Epidermal melanocyte (primary cell): ENCODE measurements around the gene SEC14L1.
"Not testable (repeated sequence)": the region's sequence is repeated elsewhere in the genome, so short reads cannot be mapped to it uniquely, and the experiment has no call there.

Experiments used
- DNase-seq: peaks from one replicate; pipeline ENCODE4 v3.0.0; 2011; ENCODE audit warnings: low spot score; ENCODE audit not compliant: insufficient read length

The SEC14L1 gene

DNA sequence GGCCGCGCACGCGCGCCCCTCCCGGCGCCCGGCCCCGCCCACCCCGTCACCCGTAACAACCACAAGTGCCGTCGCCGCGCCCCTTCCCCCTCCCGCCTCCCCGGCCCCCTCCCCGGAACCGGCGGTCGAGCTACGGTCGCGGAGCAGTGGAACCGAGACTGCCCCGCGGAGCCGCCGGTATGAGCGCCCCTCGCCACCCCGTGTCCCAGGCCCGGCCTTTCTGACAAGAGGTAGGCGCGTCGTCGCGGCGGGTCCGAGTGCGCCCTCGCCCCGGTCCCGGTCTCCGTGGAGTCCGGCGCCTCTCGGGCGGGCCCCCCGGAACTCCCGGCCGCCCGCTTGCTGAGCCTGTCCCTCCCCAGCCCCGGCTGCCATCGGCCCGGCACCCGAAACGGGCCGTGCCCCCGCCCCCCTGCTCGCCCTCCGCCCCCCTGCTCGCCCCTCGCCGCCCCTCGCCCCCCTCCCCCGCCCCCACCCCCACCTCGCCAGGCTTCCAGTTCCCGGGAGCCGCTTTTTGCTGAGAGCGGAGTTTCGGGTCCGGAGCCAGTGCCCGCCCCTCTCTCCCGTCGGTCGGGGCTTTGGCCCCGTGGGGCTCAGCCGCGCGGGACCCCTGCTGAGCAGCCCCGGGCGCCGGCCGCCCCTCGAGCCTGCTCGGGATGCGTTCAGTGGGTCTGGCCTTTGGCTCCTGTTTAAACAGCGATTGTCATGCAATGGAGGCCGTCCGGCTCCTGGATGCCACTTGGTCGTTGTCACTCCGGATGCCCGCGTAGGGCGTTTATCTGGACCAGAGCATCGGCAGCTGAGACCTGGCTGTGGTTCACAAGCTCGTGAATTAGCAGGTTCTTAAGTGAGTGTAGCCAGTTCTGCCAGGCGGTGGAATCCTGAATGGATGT is at the start of gene SEC14L1:
Gene SEC14L1 (plus strand): TSS at position 92 of the 890 bp plus-strand sequence. CDS start 2,628 bp downstream, outside the sequence.
- DNase-seq: no peak

DNA sequence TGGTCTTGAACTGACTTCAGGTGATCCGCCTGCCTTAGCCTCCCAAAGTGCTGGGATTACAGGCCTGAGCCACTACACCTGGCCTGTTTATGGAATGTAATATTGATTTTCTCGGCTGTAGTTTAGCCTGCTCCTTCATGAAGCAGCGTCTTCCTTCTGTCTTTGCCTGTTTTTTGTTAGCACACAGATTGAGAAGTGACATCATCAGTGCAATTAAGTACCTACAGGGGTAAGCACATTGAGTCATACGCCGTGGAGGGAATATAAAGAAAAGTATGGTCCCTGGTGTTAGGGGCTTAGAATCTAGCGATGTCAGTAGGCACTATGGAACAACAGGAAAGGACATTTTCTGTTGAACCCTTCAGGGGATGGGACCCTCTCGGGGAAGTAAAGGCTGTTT is 48.7 kb upstream of the SEC14L1 start:
- DNase-seq: no peak

DNA sequence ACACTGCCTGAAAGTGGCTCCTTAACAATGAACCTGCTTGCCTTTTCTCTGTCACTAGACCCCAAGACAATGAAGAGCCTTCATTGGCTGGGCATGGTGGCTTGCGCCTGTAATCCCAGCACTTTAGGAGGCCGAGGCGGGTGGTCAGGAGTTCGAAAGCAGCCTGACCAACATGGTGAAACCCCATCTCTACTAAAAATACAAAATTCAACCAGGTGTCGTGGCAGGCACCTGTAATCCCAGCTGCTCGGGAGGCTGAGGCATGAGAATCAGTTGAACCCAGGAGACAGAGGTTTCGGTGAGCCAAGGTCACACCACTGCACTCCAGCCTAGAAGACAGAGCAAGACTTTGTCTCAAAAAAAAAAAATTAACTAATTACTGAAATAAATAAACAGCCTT is 45.3 kb upstream of the SEC14L1 start:
- no peak for DNase-seq

DNA sequence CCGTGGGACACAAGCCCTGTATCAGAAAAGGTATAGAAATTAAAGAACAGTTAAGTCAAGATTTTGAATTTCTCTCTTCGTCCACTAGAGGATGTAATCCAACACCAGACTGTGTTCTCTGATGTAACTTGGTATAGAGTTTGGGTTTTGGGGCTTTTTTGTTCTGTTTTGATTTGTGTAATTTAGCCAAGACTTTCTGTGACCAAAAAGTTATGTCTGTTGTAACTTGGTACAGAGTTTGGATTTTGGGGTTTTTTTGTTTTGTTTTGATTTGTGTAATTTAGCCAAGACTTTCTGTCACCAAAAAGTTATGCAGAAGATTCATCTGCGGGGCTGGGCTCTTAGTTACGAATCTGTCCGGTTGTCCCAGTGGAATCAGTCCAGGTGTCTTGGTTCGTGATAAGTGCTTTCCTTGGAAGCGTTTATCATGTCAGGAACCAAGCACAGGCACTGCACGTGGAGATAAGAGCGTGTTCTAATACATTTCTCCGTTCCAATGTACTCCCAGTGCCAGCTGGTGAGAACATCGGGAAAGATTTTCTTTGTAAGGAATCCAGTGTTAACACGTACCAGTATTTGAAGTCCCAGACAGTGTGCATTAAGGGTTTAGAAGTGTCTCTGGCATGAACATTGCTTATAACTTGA is 44.1 kb upstream of the SEC14L1 start:
- DNase-seq: peak; percentile 44

DNA sequence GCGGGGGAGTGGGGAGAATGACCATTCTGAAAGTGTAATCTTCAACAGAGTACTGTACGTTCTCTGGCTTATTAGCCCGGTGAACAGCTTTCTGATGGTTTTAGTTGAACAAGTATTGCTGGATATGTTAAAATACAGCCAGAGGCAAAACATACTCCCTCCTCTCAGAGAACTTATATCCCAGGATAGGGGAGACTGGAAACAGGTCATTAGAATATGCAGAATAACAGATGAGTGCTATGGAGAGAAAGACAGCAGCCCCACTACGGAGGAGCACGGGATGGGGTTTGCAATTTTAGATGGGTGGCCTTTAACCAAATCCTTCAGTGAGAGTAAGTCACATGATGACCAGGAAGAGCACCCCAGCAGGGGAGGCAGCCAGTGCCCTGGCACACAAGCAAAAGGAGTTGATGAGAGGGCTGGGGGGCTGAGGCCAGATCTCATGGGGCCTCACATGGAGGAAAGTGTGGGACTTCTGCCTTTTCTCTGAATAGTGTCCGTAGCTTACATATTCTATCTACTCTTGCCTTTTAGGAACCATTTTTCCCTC is 43.1 kb upstream of the SEC14L1 start:
- no peak for DNase-seq

DNA sequence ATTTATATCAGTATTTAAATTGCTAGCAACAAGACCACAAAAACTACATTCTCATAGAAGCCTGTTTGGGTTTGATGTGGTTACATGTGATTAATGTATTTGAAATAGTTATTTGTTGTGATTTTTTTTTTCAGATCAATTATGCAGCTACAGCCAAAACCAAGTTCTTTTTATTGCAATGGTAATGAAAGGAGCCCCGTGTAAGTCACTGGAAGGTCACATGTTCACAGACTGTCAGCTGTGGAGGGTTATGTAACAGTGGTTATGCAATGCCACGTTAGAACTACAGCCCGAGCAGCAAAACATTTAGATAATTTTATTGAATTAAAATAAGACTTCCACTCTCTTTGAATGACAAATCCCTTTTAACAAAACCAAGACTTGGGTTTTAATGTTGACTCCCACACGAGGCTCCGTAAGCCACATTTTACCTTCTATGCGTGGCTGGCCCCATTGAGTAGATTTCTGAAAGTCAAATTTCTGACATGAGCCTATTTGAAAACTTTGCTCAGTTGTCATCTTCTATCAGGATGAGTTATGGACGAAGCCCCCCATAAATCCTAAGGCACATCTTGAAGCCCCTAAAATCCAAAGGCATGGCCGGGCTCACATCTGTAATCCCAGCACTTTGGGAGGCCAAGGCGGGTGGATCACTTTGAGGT is 41.8 kb upstream of the SEC14L1 start:
- DNase-seq: peak; percentile 42

DNA sequence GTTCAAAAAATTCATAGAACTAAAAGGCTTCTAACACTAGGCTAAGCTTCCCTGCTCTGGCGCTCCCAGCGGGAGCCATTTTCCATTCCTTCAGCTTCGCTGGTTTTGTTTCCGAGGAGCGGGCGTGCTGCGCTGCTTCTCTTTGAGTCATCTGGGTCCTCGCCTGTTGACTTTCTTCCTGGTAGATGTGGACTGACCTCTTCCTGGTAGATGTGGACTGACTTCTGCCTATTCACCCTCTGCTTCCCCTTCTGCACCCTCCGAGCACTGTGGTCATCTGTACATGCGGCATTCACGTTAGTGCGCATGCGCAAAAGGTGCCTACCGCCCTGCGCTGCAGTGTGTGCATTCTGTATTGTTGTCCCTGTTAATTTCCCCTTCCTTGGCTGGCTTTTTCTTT is 40.8 kb upstream of the SEC14L1 start:
- no peak for DNase-seq

DNA sequence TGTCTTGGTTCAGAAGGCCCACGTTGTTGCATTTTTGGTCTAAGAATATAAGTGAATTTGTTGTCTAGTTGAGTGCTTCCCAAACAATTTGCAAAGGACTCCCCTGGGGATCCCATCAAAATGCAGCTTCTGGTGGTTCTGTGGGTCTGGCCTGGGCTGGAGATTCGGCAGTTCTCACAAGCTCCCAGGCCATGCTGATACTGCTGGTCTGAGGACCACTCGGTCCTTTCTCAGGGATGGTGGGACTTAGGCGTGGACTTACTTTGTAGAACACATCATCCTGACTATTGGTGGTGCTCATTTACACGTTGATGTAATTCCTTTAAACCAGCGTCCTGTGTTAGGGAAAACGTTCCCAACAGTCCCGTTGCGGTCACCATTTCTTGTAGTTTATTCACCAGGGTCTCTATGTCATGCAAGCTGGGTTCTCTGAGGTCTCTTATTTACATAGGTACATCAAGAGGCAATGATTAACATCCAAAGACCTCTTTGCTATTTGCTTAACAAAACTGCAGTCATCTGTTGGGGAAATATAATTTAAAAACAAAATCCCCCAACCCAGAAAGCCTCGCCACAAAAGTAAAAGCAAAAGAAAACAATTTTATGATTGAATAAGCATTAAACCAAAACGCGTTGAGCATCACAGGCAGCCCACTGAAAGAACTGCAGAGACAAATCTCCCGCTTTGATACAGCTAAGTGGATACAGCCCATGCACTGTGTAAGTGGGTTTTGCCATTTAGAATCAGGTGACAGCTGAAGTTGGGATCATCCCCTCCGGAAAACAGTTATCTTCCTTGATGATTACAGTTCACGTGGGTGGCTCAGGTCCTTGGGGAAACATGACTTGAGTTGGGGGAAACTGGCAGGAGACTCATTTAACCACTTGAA is 39.0 kb upstream of the SEC14L1 start:
- DNase-seq: no peak

DNA sequence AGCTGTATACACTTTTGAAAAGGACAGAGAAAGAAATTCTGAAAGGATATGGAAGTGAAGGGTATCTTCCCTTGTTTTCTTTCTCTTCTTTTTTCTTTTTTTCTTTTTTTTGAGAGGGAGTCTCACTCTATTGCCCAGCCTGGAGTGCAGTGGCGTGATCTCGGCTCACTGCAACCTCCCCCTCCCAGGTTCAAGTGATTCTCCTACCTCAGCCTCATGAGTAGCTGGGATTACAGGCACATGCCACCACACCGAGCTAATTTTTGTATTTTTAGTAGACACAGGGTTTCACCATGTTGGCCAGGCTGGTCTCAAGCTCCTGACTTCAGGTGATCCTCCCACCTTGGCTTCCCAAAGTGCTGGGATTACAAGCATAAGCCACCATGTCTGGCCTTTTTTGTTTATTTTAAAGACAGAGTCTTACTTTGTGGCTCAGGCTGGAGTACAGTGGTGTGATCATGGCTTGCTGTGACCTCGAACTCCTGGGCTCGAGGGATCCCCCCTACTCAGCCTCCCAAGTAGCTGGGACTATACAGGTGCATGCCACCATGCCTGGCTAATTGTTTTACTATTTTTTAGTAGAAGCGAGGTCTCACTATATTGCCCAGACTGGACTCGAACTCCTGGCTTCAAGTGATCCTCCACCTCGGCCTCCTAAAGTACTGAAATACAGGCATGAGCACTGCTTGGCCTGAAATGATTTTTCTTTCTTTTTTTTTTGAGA is 38.2 kb upstream of the SEC14L1 start:
- not testable (repeated sequence) for DNase-seq

DNA sequence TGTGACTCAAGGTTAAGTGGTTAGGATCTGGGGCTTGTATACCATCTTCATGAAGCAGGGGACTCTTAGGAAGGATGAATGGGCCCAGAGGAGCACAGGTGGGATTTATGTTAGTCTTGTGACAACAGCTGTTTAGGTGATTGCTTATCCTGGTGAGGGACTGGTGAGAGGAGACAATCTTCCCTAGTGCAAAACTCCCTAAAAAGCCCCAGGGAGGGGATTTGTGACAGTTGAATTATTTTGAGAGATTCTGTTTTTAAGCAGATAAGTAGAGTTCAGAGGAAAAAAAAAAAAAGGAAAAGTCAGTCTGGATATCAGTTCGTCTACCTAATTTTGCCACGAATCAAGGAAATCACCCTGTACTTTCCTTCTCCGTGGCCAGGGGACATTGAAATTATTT is 35.1 kb upstream of the SEC14L1 start:
- no peak for DNase-seq

DNA sequence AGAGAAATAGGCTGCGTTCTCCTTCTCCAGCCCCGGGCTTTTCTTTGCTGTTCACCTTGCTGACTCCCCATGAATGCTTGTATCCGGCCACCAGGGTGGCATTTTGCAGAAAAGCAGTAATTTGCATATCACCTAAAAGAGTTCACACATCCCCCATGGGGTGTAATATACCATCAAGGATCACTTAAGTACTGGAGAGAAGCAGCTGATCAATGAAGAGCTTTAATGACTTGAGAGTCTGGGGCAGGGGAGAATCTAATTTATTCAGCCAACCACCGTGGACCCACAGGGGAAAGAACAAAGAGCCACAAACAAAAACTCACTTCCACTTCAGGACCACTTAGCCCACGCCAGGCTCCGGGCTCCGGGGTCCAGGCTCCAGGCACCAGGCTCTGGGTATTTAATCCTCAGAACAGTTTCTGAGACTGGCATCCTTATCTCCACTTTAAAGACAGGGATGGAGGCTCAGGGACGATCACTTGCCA is 33.9 kb upstream of the SEC14L1 start:
- DNase-seq: no peak

DNA sequence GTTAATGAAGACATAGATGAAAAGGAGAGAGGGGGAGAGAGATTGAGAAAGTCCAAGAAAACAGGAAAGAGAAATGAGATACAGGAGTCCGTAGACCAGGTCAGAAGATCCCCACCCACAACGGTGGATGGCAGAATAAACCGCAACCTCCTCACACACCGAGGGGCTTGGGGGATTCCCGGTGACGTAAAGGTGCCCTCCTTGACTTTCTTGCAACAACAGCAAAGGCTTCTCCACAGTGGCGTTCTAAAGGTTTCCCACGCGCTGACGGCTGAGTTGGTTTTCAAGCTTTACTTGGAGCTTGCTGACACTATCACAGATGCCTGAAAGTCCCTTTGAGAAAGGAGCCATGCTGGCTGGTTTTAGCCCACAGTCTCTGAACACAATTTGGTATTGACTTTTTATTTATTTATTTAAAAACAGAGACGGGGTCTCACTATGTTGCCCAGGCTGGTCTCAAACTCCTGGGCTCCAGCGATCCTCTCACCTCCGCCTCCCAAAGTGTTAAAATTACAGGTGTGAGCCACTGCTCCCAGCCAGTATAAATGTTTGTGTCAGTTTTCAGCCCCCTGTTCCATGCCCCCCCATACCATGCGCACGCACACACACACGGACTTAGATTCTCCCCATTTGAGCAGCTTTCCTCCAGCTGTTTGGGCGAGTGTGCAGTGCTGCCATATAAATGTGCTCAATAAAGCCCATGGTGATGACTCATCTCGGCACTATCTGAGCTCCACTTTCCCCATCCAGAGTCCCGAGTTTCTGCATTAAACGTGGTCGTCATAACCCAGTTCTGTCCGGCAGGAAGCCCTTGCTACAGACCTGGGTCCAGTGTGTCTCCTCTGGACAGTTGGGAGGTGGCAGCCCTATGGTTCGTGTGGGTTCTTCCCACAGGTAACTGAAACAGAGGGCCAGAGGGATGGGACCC is 33.0 kb upstream of the SEC14L1 start:
- DNase-seq: no peak

DNA sequence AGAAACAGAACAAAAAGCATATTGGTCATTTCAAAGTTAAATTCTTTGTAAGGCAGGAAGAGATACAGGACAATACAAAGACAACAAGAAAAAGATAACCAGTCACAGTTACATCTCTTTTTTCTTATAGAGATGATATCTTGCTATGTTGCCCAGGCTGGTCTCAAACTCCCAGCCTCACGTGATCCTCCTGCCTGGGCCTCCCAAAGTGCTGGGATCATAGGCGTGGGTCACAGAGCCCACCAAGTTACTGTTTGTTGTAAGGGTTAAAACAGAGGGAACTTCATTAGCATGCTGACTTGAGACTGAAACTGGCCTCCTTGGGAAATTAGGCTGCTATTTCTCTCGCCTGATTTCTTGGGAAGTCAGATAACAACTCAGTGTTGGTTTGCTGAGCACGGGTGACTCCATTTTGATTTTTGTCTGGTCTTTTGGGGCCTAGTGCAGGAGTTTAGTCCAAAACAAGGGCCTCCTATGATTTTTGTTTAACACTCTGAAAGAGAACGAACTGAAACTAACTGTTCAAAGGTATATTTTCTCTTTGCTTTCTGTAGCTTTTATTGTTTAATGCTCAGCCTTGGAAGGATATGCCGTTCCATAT is 31.5 kb upstream of the SEC14L1 start:
- DNase-seq: no peak

DNA sequence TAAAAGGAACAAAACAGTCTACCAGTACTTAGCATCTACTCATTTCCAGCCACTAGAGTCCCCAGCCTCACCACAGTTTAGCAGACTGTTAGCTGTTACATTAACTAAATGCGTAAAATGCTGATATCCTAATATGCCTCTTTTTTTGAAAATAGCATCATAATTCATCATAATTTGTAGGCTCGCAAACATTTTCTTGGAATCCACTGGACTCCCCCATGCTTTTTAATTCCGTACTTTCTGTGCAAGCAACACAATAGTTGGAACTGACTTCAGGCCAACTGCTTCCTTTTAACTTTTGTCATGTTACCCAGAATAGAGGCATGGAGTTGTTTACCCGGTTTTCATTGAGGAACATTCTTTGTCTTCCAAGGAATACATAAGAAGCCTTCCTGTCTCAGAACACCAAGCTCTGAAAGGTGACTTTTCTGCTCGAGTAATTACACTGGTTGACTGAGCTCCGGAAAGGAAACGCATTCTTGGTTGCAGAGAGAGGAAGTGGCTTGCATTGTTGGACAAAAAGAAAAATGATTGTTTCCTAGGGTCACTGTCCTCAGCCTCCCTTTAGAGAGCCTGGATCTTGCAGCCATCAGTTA is 30.9 kb upstream of the SEC14L1 start:
- DNase-seq: no peak

DNA sequence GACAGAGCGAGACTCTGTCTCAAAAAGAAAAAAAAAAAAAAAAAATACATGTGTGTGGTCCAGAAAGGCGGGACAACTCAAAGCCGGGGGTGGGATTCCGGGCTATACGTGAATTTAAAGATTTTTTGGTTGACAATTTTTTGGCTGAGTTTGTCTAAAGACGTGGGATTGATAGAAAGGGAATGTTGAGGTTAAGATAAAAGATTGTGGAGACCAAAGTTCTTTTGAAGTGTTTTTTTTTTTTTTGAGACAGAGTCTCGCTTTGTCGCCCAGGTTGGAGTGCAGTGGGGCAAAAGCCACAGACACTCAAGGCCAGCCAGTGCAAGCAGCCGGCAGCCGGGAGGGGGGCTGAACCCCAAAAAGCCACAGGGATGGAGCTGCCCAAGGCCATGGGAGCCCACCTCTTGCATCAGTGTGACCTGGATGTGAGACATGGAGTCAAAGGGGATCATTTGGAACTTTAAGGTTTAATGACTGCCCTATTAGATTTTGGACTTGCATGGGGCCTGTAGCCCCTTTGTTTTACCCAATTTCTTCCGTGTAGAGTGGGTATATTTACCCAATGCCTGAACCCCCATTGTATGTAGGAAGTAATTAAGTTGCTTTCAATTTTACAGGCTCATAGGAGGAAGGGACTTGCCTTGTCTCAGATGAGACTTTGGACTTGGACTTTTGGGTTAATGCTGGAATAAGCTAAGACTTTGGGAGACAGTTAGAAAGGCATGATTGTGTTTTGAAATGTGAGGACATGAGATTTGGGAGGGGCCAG is 29.4 kb upstream of the SEC14L1 start:
- not testable (repeated sequence) for DNase-seq

DNA sequence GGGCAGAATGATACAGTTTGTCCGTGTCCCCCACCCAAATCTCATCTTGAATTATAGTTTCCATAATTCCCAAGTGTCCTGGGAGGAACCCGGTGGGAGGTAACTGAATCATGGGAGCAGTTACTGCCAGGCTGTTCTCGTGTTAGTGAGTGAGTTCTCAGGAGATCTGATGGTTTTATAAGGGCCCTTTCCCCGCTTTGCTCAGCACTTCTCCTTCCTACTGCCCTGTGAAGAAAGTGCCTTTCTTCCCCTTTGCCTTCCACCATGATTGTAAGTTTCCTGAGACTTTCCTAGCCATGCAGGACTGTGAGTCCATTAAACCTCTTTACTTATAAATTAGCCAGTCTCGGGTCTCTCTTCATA is 28.9 kb upstream of the SEC14L1 start:
- no peak for DNase-seq

DNA sequence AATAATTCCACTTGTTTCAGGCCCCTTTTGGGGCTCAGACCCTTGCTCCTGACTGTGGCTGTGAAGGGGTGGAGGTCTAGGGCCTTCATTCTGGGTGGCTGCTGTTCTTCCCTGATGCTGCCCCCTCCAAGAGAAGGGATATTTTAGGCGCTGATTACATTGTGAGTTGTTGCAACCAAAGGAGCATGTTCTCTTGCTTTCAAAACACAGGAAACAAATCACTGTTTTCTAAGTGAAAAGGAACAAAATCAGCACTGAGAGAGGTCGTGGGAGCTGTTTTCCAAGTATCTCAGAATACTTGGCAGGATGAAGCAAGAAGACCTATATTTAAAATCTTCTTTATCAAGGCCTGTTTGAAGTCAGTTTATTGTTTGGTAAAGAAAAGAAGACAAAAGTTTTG is 25.3 kb upstream of the SEC14L1 start:
- DNase-seq: no peak

DNA sequence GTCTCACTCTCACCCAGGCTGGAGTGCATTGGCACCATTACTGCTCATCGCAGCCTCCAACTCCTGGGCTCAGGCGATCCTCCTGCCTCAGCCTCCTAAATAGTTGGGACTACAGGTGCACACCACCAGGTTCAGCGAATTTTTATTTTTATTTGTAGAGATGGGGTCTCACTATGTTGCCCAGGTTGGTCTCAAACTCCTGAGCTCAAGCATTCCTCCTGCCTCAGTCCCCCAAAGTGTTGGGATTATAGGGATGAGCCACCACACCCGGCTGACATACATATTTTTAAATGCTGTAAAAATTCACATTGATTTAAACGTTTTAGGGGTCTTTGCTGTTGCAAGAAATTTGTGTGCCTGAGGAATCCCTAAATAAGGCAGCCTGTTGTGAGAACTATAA is 24.8 kb upstream of the SEC14L1 start:
- DNase-seq: no peak
